Kasumi-1 (cell line): ENCODE results near the gene ANKRD28.
"Not testable (repeated sequence)": the region's sequence is repeated elsewhere in the genome, so short reads cannot be mapped to it uniquely, and the experiment has no call there.

Experiments used
- DNase-seq, 2 experiments: peaks; one replicate each; lab custom pipeline; 2025; lab: John Stamatoyannopoulos, UW

The ANKRD28 gene

GRCh38 chr3:15803921-15804320 is 6.1 kb upstream of the ANKRD28 start:
- no peak for DNase-seq

GRCh38 chr3:15801298-15801697 is 3.5 kb upstream of the ANKRD28 start:
- DNase-seq: no peak

GRCh38 chr3:15800780-15801179 is 3.0 kb upstream of the ANKRD28 start:
- peak; percentile 7 to 13 for DNase-seq

GRCh38 chr3:15800327-15800726 is 2.5 kb upstream of the ANKRD28 start:
- no peak for DNase-seq

- no peak for DNase-seq
Observed at GRCh38 chr3:15798533-15799245, 910 bp upstream of the ANKRD28 start.

GRCh38 chr3:15796771-15797641 is 773 bp downstream of the ANKRD28 start:
- peak; percentile 69 to 73 for DNase-seq

GRCh38 chr3:15796331-15796730 is 1.4 kb downstream of the ANKRD28 start:
- no peak for DNase-seq

- DNase-seq: peak; percentile 72
Observed at GRCh38 chr3:15795651-15796308, 2.0 kb downstream of the ANKRD28 start.

GRCh38 chr3:15794842-15795650 is 2.7 kb downstream of the ANKRD28 start:
- peak in 1 of 2 experiments; percentile 6 for DNase-seq

GRCh38 chr3:15794303-15794771 is 3.4 kb downstream of the ANKRD28 start:
- DNase-seq: peak; percentile 12 to 21

GRCh38 chr3:15791525-15791924 is 6.3 kb downstream of the ANKRD28 start:
- DNase-seq: no peak

- DNase-seq: no peak
Observed at GRCh38 chr3:15787941-15788340, 9.8 kb downstream of the ANKRD28 start.

GRCh38 chr3:15787526-15787925 is 10.3 kb downstream of the ANKRD28 start:
- DNase-seq: no peak

GRCh38 chr3:15783361-15783969 is 14.3 kb downstream of the ANKRD28 start:
- DNase-seq: peak in 1 of 2 experiments; percentile 10

- DNase-seq: no peak
Observed at GRCh38 chr3:15782429-15782828, 15.3 kb downstream of the ANKRD28 start.

GRCh38 chr3:15781637-15782402 is 16.0 kb downstream of the ANKRD28 start:
- DNase-seq: no peak

GRCh38 chr3:15781131-15781530 is 16.6 kb downstream of the ANKRD28 start:
- no peak for DNase-seq

GRCh38 chr3:15779111-15779510 is 18.7 kb downstream of the ANKRD28 start:
- DNase-seq: no peak

- no peak for DNase-seq
Observed at GRCh38 chr3:15778332-15778858, 19.4 kb downstream of the ANKRD28 start.

- not testable (repeated sequence) for DNase-seq
Observed at GRCh38 chr3:15774931-15775560, 22.7 kb downstream of the ANKRD28 start.
